CD4-positive, alpha-beta T cell treated with Interleukin-1 beta for 1 hour (primary cell): ENCODE data around the gene ATAT1.
"Not testable (repeated sequence)": the region's sequence is repeated elsewhere in the genome, so short reads cannot be mapped to it uniquely, and the experiment has no call there.

Experiments used
- DNase-seq, 2 donors: peaks; one replicate each; pipeline ENCODE4 v3.0.0-alpha.2; 2020 to 2022

Gene ATAT1

GRCh38 chr6:30654798-30655742 is 28.4 kb downstream of the ATAT1 start:
- DNase-seq, result no peak

- DNase-seq, result no peak
Observed at GRCh38 chr6:30655743-30656094, 29.0 kb downstream of the ATAT1 start.

GRCh38 chr6:30656513-30656912 is 29.8 kb downstream of the ATAT1 start:
- DNase-seq, result peak in 1 of 2 donors; percentile 58

DNA sequence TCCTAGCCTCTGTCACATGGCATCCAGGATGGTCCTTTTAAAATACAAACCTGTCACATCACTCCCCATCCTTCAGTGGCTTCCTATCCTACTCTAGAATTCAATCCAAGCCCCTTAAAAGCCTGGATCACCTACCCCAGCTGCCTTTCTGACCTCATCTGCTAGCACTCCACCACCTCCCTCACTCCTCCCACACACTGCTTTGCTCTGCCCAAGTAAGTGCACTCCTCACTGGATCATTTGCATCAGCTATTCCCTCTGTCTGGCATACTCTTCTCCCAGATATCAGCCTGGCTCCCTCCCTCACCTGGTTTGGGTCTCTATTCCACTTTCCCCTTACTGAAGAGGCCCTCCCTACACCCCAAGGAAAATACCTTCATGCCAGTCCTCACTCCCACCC is 30.8 kb downstream of the ATAT1 start:
- DNase-seq, result no peak

DNA sequence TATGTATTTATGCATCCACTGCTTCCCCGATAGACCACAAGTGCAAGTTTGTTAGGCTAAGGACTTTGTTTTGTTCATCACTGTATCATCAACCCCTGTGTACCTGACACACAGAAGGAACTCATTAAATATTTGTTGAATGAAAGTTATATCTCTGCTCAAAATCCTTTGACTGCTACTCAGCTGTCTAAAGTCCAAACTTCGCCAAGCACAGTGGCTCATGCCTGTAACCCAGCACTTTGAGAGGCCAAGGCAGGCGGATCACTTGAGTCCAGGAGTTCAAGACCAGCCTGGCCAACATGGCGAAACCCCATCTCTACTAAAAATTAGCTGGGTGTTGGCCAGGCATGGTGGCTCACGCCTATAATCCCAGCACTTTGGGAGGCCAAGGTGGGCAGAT is 31.2 kb downstream of the ATAT1 start:
- DNase-seq, result not testable (repeated sequence)

DNA sequence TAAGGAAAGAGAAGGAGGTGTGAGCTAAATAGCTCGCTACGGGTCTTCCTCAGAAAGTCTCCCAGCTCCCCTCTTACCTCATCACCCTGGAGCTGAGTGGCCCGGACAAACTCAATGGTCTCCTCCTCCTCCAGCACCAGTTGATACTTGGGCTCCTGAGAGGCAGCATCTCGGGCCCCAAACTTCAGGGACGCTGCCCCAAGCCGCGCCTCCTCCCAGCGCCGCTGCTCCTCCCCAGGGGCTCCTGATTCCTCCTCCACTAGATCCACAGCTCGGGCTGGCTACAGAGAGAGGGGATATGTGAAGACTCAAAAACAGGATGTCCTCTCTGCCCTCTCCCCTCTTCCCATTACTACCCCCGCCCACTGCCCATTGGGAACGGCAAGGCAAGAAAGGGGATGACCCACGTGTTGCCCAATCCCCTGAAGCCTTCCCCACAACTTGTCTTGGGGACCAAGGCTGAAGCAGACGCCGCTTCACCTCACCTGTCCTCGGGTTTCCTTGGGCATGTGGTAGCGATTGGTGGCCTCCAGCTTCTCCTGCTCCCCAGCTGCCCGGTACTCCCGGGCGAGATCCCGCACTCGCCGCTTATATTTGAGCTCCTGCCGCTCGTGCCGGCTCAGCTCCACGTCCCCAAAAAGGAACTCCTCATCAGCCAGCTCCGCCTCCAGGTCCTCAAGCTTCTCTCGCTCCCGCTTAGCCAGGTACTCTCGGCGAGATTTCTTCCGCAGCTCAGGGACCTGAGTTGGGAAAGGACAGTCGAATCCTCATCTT is 38.5 kb downstream of the ATAT1 start:
- no peak for DNase-seq

DNA sequence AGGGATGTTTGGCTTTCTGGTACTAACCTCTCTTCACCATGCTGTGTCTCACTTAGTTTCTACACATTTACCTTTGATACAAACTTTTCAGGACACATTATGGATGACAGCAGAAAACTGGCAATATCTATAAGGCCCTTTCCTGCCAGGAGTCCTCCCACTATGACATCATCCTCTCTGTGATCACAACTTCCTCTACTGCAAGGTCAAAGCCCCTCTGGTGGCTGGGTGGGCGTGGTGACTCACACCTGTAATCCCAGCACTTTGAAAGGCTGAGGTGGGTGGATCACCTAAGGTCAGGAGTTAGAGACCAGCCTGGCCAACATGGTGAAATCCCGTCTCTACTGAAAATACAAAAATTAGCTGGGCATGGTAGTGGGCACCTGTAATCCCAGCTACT is 39.6 kb downstream of the ATAT1 start:
- DNase-seq, result not testable (repeated sequence)

DNA sequence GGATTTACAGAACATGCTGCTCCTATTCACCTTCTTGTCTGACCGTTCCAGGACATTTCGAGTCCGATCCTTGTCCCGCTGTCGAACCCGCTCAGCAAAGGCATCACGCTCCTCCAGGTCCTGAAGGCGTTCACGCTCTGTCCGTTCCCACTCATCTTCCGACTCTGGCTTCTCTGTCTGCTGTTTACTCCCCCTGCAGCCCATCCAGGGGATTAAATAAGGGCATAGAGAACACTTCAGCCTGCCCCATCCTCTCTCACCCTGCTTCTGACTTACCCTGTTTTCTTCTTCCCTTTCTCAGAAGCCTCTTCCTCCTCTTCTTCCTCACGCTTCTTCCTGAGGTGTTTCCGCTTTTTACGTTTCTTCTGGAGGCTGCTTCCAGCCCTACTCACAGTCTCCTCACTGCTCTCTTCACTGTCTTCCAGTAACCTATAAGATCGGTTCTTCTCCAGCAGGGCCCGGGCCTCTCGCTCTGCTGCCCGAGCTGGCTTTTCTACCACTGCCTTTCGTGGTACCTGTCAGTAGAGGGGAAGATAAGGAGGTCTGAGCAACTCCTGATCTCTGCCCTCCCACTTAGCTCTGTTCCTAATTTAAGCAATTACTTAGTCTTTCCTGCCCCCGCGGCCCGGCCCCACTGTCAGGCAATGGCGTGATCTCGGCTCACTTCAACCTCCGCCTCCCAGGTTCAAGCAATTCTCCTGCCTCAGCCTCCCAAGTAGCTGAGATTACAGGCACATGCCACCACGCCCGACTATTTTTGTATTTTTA is 44.3 kb downstream of the ATAT1 start:
- DNase-seq, result no peak

GRCh38 chr6:30672445-30673253 is 46.0 kb downstream of the ATAT1 start, which contains the start of gene DHX16:
DHX16 (minus strand) TSS chr6:30673006; CDS start chr6:30672841, 165 bp downstream.
- peak; percentile 91 to 94 for DNase-seq

DNA sequence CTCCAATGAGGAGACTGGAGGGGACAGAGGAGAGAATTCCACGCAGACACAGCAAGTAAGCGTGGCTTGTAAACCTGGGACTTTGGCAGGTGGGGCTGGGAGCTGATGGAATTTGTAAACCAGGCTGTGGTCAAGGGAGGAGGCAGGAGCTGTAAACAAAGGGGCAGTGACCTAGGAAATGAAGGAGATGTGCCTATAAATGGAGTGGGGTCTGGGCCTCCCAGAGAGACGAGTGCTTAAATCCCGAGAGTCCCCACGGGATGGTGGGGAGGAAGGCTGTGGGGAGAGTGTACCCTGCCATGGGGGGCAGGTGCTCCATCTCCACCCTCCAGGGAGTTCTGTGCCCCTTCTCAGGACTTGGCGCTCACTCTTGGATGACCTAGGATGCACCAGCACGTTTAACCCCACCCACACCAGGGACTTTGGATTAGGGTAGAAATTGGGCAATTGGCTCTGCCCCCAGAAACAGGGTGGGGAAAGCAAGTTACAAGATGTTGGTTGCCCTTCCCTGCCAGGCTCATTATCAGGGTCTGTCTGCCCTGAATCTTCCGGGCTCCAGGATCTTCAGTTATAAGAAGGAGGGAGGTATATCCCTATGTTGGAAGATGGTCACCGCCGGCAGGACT is 50.1 kb downstream of the ATAT1 start:
- DNase-seq, result no peak

GRCh38 chr6:30678964-30679726 is 52.5 kb downstream of the ATAT1 start:
- DNase-seq, result peak; percentile 91 to 92

DNA sequence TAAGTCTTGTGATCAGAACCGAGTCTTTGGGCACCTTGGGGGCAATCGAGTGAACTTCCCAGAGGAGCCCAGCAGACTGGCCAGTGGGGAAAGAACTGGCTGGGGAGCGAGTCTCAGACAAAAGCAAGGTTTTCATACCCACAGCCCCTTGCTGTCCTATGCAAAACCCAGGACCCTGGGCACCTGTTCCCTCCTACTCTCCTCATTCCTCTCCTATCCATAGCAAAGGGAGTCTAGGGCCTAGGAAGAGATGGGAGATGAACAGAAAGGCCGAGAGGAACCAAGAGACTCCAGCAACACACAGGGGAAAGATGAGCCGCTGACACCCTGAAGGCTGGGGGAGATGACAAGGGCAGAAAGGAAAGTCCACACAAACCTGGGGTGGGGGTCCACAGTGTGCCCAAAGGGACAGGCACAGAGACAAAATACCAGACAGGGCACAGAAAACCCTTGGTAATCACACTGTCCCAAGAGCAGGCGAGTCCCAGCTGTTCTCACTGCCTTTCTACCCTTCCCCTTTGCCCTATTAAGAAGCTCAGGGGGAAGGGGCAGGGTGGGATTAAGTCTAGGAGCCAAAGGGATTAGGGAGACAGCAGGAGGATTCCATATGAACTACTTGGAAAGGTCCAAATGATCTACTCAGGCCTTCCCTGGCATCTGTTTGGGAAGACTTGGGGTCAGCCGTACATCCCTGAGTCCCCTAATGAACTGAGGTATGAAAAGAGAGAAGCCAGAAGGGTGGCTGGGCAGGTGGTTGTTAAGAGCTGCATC is 53.3 kb downstream of the ATAT1 start:
- no peak for DNase-seq

DNA sequence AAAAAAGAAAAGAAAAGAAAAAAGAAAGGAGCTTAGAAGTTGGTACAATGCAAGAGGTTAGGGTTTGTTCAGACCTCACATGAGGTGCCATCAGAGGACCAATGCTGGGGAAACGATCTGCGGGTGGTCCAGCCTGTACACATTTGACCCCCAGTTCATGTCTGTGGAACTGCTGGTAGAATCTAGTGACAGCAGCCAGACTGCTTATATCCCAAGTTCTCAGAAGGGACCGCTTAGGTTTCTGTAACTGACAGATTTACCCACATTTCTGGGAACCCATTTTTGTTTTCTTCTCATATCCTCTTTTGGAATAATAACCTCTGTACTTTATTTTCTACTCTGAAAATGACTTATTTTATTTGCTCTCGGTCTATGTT is 55.1 kb downstream of the ATAT1 start:
- no peak for DNase-seq

DNA sequence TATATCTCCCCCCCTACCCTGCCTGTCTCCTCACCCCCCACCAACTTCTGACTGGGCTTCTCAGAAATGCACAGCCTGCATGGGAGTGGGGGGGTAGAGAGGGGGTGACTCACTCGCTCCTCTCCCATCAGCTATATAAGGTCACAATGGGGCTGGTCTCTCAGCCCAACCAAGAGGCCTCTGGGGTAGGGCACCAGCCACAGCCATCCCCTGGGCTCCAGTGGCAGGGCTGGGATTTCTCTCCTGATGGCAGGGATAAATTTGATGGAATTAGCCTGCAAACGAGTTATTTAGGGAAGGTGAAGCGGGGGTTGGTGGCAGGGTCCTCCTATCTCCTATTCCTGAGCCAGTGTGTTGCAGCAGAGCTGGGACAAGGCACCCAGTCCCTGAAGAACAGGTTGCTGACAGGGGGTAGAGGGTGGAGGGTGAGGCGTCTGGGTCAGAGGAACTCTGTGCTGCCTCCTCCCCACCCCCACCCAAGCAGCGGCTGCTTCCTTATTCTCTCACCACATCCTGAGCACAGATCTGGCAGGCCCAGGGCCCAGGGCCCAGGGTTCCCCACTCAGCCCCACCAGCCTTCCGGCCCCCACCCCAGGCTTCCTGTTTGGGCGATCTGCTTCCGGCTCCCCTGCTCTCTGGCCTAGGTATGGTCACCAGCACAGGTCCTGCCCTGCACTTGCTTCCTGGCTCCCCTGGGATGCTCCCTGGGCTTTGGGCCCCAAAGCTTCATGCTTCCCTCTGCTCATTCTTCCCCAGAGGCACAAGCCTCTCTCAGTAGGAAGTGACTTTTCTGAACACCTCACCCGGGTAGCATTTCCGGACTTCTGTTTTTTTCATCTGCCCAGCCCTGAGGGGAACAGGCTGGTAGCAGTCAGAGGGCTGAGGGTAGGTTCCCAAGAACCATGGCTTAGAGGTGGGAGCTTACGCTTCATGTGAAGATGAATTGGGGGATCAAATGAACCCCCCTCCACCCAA is 55.8 kb downstream of the ATAT1 start:
- peak; percentile 88 to 92 for DNase-seq

GRCh38 chr6:30683183-30683979 is 56.7 kb downstream of the ATAT1 start:
- DNase-seq, result no peak

GRCh38 chr6:30683980-30684338 is 57.3 kb downstream of the ATAT1 start:
- no peak for DNase-seq

GRCh38 chr6:30684386-30685156 is 57.9 kb downstream of the ATAT1 start:
- DNase-seq, result peak; percentile 58 to 61
